Testis (tissue), 2 donors: ENCODE data around the gene LIPT1.

Experiments used
- POLR2A ChIP-seq: fragments of 450-650 bp; IDR thresholded peaks from one replicate; pipeline ENCODE4 v1.6.1; 2017; ENCODE audit warnings: antibody characterized with exemption, mild to moderate bottlenecking, moderate library complexity
- TF ChIP-seq, protein P1 (sequence below), 3 experiments: fragments of 450-650 bp in 2 of 3; fragments of 200-600 bp in 1 of 3; sonication (generic) in 1 of 3; IDR thresholded peaks; one replicate each; pipeline ENCODE4 v1.5.1; 2016 to 2019; ENCODE audit warnings: antibody characterized with exemption in 3 of 3, mild to moderate bottlenecking in 2 of 3, moderate library complexity in 1 of 3

GRCh38 chr2:99184811-99185210, 30.0 kb downstream of the LIPT1 start:
- TF ChIP-seq, protein P1, sequence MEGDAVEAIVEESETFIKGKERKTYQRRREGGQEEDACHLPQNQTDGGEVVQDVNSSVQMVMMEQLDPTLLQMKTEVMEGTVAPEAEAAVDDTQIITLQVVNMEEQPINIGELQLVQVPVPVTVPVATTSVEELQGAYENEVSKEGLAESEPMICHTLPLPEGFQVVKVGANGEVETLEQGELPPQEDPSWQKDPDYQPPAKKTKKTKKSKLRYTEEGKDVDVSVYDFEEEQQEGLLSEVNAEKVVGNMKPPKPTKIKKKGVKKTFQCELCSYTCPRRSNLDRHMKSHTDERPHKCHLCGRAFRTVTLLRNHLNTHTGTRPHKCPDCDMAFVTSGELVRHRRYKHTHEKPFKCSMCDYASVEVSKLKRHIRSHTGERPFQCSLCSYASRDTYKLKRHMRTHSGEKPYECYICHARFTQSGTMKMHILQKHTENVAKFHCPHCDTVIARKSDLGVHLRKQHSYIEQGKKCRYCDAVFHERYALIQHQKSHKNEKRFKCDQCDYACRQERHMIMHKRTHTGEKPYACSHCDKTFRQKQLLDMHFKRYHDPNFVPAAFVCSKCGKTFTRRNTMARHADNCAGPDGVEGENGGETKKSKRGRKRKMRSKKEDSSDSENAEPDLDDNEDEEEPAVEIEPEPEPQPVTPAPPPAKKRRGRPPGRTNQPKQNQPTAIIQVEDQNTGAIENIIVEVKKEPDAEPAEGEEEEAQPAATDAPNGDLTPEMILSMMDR (IDR thresholded peaks at IDR 0.05): no peak
- no peak for TF ChIP-seq POLR2A
